ENCODE results near the gene CLDND2. TPM values are rescaled to one million over a fixed set of nuclear protein-coding genes. Genes with fewer than 3 reads are reported as not detected.

Gene CLDND2
- total RNA-seq, 4 donors from 2014 or later = not detected

DNA sequence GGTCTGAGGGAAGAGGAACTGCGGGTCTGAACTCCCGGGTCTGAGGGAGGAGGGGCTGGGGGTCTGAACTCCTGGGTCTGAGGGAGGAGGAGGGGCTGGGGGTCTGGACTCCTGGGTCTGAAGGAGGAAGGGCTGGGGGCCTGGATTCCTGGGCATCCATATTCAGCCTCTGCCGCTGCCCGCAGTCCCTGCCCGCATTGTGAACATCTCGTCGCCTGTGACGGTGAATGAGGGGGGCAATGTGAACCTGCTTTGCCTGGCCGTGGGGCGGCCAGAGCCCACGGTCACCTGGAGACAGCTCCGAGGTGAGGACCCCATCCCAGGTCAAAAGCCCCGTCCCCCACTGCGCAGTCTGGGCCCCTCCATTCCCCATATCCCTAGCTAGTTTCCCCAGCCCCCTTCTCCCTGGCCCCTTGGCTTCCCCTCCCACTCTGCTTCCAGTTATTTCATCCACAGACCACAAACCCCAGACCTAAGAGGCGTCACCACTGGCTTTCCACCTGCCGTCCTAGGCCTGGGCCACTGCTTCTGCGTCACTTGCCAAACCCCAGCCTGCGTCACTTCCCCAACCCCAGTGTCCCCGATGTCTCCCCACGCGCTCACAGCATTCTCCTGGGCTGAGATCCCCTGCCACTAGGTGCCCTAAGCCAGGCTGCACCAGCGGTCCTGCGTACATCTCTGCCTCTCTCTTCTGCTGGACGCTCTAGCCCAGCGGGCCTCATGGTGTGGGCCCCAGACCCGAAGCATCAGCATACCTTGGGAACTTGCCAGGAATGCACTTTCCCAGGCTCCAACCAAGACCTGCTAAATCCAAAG, 43.4 kb downstream of the CLDND2 start:
- TF ChIP-seq, protein P1, sequence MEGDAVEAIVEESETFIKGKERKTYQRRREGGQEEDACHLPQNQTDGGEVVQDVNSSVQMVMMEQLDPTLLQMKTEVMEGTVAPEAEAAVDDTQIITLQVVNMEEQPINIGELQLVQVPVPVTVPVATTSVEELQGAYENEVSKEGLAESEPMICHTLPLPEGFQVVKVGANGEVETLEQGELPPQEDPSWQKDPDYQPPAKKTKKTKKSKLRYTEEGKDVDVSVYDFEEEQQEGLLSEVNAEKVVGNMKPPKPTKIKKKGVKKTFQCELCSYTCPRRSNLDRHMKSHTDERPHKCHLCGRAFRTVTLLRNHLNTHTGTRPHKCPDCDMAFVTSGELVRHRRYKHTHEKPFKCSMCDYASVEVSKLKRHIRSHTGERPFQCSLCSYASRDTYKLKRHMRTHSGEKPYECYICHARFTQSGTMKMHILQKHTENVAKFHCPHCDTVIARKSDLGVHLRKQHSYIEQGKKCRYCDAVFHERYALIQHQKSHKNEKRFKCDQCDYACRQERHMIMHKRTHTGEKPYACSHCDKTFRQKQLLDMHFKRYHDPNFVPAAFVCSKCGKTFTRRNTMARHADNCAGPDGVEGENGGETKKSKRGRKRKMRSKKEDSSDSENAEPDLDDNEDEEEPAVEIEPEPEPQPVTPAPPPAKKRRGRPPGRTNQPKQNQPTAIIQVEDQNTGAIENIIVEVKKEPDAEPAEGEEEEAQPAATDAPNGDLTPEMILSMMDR (IDR thresholded peaks at IDR 0.05) = no peak
- TF ChIP-seq POLR2A (IDR thresholded peaks at IDR 0.05) = no peak
- no peaks in the 10 kb centered on the region for H3K36me3 ChIP-seq
- DNase-seq = no peak
- H3K4me1 ChIP-seq = peaks cover 0 to 11% (median 2%) of the 10 kb centered on the region in 4 donors
- no peaks in the 10 kb centered on the region for H3K9me3 ChIP-seq
- no peak overlapping the region for H3K4me3 ChIP-seq
- H3K27me3 ChIP-seq = peaks cover 0 to 11% of the 10 kb centered on the region in 2 donors
- H3K27ac ChIP-seq = no peak overlapping the region

DNA sequence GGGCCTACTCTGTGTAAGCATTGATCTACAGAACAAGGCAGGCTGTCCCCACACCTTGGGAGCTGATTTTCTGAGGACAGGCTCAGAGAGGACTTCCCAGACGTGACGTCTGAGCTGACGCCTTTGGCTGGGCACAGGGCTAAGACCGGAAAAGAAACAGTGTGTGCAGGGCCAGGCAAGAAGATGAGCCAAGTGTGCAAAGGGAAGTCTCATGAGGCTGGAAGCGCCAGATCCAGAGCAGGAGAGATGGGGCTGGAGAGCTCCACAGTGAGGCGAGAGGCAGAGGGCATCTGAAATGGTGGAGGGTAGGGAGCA, 44.7 kb downstream of the CLDND2 start:
- Histone ChIP-seq H3K4me3 (no peak overlapping the region), H3K9me3 (no peaks in the 10 kb centered on the region), H3K27me3 (peaks cover 0 to 11% of the 10 kb centered on the region in 2 donors), H3K4me1 (peaks cover 0 to 11% (median 2%) of the 10 kb centered on the region in 4 donors), H3K27ac (no peak overlapping the region), H3K36me3 (no peaks in the 10 kb centered on the region)
- no peak for DNase-seq
- no peak for TF ChIP-seq POLR2A (IDR thresholded peaks at IDR 0.05)
- TF ChIP-seq, protein P1 (IDR thresholded peaks at IDR 0.05) = no peak

DNA sequence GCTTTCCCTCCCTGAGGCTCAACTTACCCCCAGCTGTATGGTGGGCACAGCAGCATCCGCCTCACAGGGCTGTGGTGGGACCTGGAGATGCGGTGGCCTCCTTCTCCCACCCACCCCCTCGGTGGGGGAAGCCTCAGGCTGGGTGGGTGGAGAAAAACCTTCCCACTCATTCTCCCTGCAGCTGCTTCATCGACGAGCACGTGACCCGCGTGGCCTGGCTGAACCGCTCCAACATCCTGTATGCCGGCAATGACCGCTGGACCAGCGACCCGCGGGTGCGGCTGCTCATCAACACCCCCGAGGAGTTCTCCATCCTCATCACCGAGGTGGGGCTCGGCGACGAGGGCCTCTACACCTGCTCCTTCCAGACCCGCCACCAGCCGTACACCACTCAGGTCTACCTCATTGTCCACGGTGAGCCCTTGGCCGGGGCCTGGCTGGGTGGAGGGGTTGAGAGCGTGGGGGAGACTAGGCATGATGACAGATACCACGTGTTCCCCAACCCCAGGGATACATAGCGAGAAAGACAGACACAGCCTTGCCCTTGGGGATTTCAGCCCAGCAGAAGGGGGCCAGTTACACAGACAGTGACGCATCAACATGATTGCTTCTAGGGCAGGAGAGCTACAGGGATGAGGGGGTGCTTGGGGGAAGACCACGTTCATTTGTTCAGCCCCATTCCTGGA, 45.2 kb downstream of the CLDND2 start:
- DNase-seq = no peak
- peaks cover 0 to 11% (median 2%) of the 10 kb centered on the region in 4 donors for H3K4me1 ChIP-seq
- no peaks in the 10 kb centered on the region for H3K36me3 ChIP-seq
- H3K4me3 ChIP-seq = no peak overlapping the region
- TF ChIP-seq POLR2A (IDR thresholded peaks at IDR 0.05) = no peak
- TF ChIP-seq, protein P1 (IDR thresholded peaks at IDR 0.05) = no peak
- H3K9me3 ChIP-seq = no peaks in the 10 kb centered on the region
- no peak overlapping the region for H3K27ac ChIP-seq
- peaks cover 0 to 11% of the 10 kb centered on the region in 2 donors for H3K27me3 ChIP-seq

DNA sequence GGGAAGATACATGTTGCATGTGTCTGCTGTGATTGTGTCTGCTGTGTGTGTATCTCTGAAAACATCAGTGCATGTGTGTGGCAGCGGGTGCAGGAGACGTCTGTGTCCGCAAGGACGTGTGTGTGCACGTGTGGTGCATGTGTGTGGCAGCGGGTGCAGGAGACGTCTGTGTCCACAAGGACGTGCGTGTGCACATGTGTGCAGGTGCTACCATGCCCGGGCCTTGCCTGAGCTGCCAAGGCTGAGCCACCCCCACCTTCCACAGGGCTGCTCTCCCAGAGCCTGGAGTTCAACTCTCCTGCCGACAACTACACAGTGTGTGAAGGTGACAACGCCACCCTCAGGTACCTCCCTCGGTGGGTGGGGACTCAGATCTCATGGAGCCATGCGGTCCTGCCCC, 47.0 kb downstream of the CLDND2 start:
- H3K9me3 ChIP-seq = no peaks in the 10 kb centered on the region
- H3K27me3 ChIP-seq = no peaks in the 10 kb centered on the region
- DNase-seq = no peak
- no peak overlapping the region for H3K4me3 ChIP-seq
- no peak overlapping the region for H3K27ac ChIP-seq
- no peak for TF ChIP-seq POLR2A (IDR thresholded peaks at IDR 0.05)
- TF ChIP-seq, protein P1 (IDR thresholded peaks at IDR 0.05) = no peak
- H3K4me1 ChIP-seq = no peaks in the 10 kb centered on the region
- no peaks in the 10 kb centered on the region for H3K36me3 ChIP-seq

DNA sequence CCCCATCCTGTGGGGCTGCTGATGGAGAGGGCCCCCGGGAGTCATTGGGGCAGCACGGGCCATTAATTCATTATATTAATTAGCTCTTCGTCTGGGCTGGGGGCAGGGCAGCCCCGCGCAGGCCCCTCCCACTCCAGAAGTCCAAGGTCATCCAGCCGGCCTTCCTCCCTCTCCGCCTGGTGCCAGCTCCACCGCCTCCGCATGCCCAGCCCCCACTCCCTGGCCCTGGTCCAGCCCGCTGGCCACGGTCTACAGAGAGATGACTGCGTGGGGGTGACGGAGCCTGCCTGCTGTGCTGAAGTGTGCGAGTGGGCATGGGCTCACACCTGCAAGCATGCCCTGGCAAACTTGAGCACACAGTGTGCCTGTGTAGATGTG, 48.5 kb downstream of the CLDND2 start:
- TF ChIP-seq POLR2A (IDR thresholded peaks at IDR 0.05) = no peak
- TF ChIP-seq, protein P1 (IDR thresholded peaks at IDR 0.05) = no peak
- Histone ChIP-seq H3K4me3 (no peak overlapping the region), H3K36me3 (no peaks in the 10 kb centered on the region), H3K27me3 (no peaks in the 10 kb centered on the region), H3K4me1 (no peaks in the 10 kb centered on the region), H3K9me3 (no peaks in the 10 kb centered on the region), H3K27ac (no peak overlapping the region)
- DNase-seq = no peak

All from Peyer's patch (tissue), 4 donors.